Effector memory CD4-positive, alpha-beta T cell (primary cell): ENCODE measurements around the gene ABCB1.

Experiments
- DNase-seq, 3 donors: peaks; one replicate each; pipeline ENCODE4 v3.0.0-alpha.2; 2020
- H3K27ac ChIP-seq: 2 replicates; pipeline ENCODE4 v1.7.0; 2013; ENCODE audit warnings: mild to moderate bottlenecking, low read length, moderate library complexity; ENCODE audit not compliant: insufficient read depth, poor library complexity, severe bottlenecking
- H3K27me3 ChIP-seq: replicated peaks from 2 replicates; pipeline ENCODE4 v1.7.0; 2013; ENCODE audit warnings: mild to moderate bottlenecking, low read length; ENCODE audit not compliant: insufficient read depth, control insufficient read depth, poor library complexity, severe bottlenecking
- H3K36me3 ChIP-seq: 2 replicates; pipeline ENCODE4 v1.7.0; 2013; ENCODE audit warnings: mild to moderate bottlenecking, low read length, moderate library complexity; ENCODE audit not compliant: control insufficient read depth, insufficient read depth
- H3K4me1 ChIP-seq: 2 replicates; pipeline ENCODE4 v1.7.0; 2013; ENCODE audit warnings: low read length, mild to moderate bottlenecking; ENCODE audit not compliant: control insufficient read depth, insufficient read depth, poor library complexity, severe bottlenecking
- H3K4me3 ChIP-seq: 2 replicates; pipeline ENCODE4 v1.7.0; 2013; ENCODE audit warnings: low read length, low read depth, mild to moderate bottlenecking; ENCODE audit not compliant: insufficient read depth, poor library complexity, severe bottlenecking
- H3K9me3 ChIP-seq: 2 replicates; pipeline ENCODE4 v1.7.0; 2013; ENCODE audit warnings: mild to moderate bottlenecking, low read length, moderate library complexity; ENCODE audit not compliant: control insufficient read depth
- total RNA-seq, 3 donors: gene quantifications; one replicate each; lab custom pipeline; 2026; lab: John Stamatoyannopoulos, UW

ABCB1 gene
- 20.4 to 84.4 (median 39.7) reads per million in 3 donors for total RNA-seq

GRCh38 chr7:87600130-87601124 lies at the start of gene ABCB1:
TSS of gene ABCB1 (minus strand) at chr7:87600884. CDS start at chr7:87600184, 700 bp downstream.
- Histone ChIP-seq H3K27ac (peak within 1 kb of the TSS; percentile 29), H3K9me3 (no peaks in the 10 kb centered on the region), H3K36me3 (no peaks in the 10 kb centered on the region), H3K4me1 (no peaks in the 10 kb centered on the region), H3K27me3 (peaks cover 11% of the 10 kb centered on the region), H3K4me3 (peak within 1 kb of the TSS; percentile 61)
- DNase-seq: peak in 2 of 3 donors; percentile 12 to 14

- Histone ChIP-seq H3K9me3 (no peaks in the 10 kb centered on the region), H3K4me1 (no peaks in the 10 kb centered on the region), H3K4me3 (no peak overlapping the region), H3K27ac (no peak overlapping the region), H3K27me3 (no peaks in the 10 kb centered on the region), H3K36me3 (no peaks in the 10 kb centered on the region)
- no peak for DNase-seq
Observed at GRCh38 chr7:87648316-87648715, 47.6 kb upstream of the ABCB1 start.

- DNase-seq: no peak
- no peaks in the 10 kb centered on the region for H3K4me1 ChIP-seq
- H3K9me3 ChIP-seq: no peaks in the 10 kb centered on the region
- no peak overlapping the region for H3K4me3 ChIP-seq
- H3K27ac ChIP-seq: no peak overlapping the region
- no peaks in the 10 kb centered on the region for H3K27me3 ChIP-seq
- H3K36me3 ChIP-seq: no peaks in the 10 kb centered on the region
Observed at GRCh38 chr7:87645446-87645845, 44.8 kb upstream of the ABCB1 start.

GRCh38 chr7:87635921-87636320 lies 35.2 kb upstream of the ABCB1 start:
- H3K9me3 ChIP-seq: no peaks in the 10 kb centered on the region
- H3K36me3 ChIP-seq: no peaks in the 10 kb centered on the region
- H3K4me3 ChIP-seq: no peak overlapping the region
- no peaks in the 10 kb centered on the region for H3K4me1 ChIP-seq
- no peaks in the 10 kb centered on the region for H3K27me3 ChIP-seq
- DNase-seq: no peak
- H3K27ac ChIP-seq: no peak overlapping the region

GRCh38 chr7:87628780-87629569 lies 28.3 kb upstream of the ABCB1 start:
- peak overlapping the region; percentile 62 for H3K4me3 ChIP-seq
- H3K36me3 ChIP-seq: no peaks in the 10 kb centered on the region
- peaks cover 5% of the 10 kb centered on the region for H3K27me3 ChIP-seq
- DNase-seq: peak in 1 of 3 donors; percentile 1
- no peaks in the 10 kb centered on the region for H3K9me3 ChIP-seq
- peaks cover 8% of the 10 kb centered on the region for H3K4me1 ChIP-seq
- H3K27ac ChIP-seq: no peak overlapping the region

GRCh38 chr7:87627634-87627994 lies 26.9 kb upstream of the ABCB1 start:
- Histone ChIP-seq H3K27me3 (peaks cover 5% of the 10 kb centered on the region), H3K27ac (no peak overlapping the region), H3K9me3 (no peaks in the 10 kb centered on the region), H3K4me1 (peaks cover 8% of the 10 kb centered on the region), H3K4me3 (peak overlapping the region; percentile 62), H3K36me3 (no peaks in the 10 kb centered on the region)
- DNase-seq: no peak

GRCh38 chr7:87625101-87625500 lies 24.4 kb upstream of the ABCB1 start:
- Histone ChIP-seq H3K4me3 (no peak overlapping the region), H3K4me1 (peaks cover 8% of the 10 kb centered on the region), H3K27ac (no peak overlapping the region), H3K36me3 (no peaks in the 10 kb centered on the region), H3K27me3 (peaks cover 5% of the 10 kb centered on the region), H3K9me3 (no peaks in the 10 kb centered on the region)
- DNase-seq: no peak

GRCh38 chr7:87624628-87625027 lies 23.9 kb upstream of the ABCB1 start:
- Histone ChIP-seq H3K36me3 (no peaks in the 10 kb centered on the region), H3K9me3 (no peaks in the 10 kb centered on the region), H3K4me3 (no peak overlapping the region), H3K4me1 (peaks cover 8% of the 10 kb centered on the region), H3K27ac (no peak overlapping the region), H3K27me3 (peaks cover 5% of the 10 kb centered on the region)
- DNase-seq: no peak

GRCh38 chr7:87615197-87615596 lies 14.5 kb upstream of the ABCB1 start:
- H3K4me1 ChIP-seq: no peaks in the 10 kb centered on the region
- no peak for DNase-seq

GRCh38 chr7:87609916-87610315 lies 9.2 kb upstream of the ABCB1 start:
- H3K27ac ChIP-seq: no peak overlapping the region
- H3K4me1 ChIP-seq: no peaks in the 10 kb centered on the region
- no peak for DNase-seq
- H3K27me3 ChIP-seq: no peaks in the 10 kb centered on the region
- H3K4me3 ChIP-seq: no peak overlapping the region
- H3K9me3 ChIP-seq: no peaks in the 10 kb centered on the region
- H3K36me3 ChIP-seq: no peaks in the 10 kb centered on the region

More at GRCh38 chr7:87615197-87615596, 14.5 kb upstream of the ABCB1 start:
- no peaks in the 10 kb centered on the region for H3K9me3 ChIP-seq
- no peaks in the 10 kb centered on the region for H3K27me3 ChIP-seq
- H3K36me3 ChIP-seq: no peaks in the 10 kb centered on the region
- H3K4me3 ChIP-seq: no peak overlapping the region
- H3K27ac ChIP-seq: no peak overlapping the region
